Measurements from ENCODE around the gene BOC.

Gene BOC

DNA sequence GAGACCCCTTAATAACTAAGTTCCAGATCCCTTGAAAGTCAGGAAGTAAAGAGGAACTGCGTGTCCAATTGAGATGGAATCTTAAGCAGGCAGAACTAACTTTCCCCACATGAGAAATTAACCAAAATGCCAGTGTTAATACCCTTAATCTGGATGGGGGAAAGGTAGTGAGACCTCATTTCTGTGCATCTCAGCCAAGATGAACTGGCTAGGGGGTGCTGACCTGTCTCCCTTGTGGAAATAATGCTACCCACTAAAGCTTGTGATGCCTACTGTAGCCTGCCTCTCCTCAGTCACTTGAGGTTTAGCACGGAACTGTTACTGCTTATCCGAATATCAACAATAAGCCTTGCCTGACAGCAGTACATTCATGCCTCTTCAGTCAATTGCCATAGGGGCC, 15.1 kb downstream of the BOC start:
- DNase-seq, result no peak

DNA sequence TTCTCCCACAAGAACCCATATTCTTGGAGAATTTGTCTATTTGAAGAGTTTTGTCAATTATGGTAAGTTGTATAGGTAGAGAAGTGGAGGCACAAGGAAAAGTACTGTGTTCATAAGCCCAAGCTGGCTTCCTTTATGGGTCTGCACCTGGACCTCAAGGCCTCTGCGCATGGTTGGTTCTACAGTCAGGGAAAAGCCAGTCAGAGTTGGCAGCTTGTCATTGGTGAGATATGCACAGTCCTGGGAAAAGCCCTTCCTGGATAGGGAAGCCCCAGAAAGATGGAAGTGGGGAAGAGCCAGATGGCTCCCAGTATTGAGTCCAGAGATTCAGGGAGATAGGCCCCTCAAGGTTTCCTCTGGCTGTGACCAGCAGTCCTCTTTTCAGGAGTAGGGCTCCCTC, 15.8 kb downstream of the BOC start:
- DNase-seq, result no peak

DNA sequence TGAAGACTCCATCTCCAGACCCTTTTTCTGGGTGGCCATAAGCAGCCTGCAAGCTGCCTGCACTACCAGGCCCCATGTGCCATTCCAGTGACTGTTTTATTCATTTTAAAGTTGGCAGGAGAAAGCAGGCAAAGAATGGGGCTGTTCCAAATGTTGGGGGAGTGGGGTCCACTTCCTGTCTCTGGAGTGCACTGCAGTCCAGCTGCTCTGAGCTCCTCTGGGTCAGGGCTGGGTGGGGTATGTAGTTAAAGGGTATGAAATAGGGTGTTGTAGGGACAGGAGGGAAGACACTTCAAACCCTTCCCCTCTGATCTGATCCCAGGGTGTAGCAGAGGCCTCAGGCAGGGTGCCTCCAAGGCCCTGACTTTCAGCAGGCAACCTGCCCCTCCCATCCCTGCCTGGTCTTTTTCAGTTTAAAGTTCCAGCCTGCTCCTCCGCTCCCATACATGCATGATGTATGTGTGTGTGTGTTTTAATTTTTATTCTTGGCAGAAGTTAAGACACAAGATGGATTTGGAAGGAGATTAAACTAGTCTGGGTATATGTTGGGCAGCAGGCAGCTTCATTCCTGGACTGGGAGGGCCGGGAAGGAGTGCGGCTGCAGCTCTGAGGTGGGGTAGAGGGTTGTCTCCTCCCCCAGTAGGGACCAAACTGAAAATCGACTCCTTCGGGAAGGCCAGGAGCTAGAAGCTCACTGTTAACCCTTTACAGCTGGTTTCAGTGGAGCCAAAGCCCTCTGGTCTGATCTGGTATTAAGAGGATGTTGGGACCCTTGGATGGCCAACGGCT, 17.3 kb downstream of the BOC start:
- DNase-seq, result no peak

DNA sequence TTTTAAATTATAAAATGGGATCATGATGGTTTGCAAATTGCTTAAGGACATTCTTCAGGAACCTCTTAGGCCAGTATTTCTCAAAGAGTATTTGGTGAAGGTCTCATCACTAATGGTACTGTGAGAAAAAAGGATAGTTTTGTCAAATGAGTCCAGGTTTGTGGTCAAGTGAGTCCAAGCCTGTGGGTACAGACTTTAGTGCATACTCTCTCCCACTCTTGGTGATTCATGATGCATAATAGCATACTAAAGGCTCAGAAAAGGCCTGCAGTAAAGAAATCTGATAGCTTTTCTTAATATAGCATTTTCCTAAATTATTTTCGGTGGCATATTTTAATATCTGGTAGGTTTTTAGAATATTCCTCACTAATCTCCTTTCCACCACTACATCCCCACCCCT, 20.0 kb downstream of the BOC start:
- no peak for DNase-seq

GRCh38 chr3:113231827-113232253, 20.5 kb downstream of the BOC start:
- DNase-seq, result no peak

DNA sequence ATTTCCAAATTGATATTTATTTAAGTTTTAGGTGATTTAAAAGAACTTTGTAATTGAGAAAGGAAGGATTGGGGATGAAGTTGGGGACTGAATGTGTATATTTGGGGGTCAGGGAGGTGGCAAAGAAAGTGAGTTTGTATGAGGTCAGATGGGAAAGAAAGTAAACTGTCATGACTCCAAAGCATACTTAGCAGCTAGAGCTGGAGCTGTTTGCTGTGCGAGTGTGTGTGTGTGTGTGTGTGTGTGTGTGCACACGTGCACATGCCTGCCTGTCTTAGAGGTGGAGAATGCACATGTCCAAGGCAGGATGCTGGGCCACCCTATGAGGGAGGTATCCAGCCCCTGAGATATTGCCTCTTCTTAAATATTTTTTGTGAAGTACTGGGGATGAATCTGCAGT, 21.0 kb downstream of the BOC start:
- DNase-seq, result no peak

DNA sequence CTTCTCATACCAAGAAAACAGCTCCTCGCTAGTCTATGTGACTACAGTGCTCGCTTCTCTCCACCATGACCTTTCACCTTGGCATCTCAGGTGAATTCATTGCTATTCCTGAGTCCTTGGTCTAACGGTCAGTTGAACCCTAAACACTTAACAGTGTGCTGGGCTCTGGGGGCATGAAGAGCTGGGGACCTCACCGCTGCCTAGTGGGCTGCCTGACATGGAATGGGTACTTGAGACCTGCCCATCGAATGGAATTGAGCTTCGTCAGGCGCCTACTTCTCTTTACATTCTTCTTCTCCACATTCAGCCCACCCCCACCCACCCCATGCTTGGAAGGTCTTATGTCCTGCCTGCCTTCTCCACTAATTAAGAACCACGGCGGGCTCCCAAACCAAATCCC, 22.1 kb downstream of the BOC start:
- no peak for DNase-seq

DNA sequence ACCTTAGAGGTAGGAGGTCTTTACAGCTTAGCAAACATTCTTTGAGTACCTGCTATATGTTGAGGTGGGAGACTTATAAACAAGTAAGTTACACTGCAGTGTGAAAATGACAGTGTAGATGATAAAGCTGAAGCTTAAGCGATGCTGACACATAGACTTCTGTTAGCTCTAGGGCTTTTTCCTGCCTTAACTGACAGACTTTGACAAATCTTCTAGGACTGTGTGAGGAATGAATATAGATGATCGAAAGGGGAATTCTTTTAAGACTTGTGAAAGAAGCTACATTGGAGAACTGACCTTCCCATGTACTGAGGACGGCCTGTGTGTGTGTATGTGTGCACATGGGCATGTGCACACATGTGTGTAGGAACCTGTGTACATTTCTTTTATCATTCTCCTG, 22.7 kb downstream of the BOC start:
- no peak for DNase-seq

DNA sequence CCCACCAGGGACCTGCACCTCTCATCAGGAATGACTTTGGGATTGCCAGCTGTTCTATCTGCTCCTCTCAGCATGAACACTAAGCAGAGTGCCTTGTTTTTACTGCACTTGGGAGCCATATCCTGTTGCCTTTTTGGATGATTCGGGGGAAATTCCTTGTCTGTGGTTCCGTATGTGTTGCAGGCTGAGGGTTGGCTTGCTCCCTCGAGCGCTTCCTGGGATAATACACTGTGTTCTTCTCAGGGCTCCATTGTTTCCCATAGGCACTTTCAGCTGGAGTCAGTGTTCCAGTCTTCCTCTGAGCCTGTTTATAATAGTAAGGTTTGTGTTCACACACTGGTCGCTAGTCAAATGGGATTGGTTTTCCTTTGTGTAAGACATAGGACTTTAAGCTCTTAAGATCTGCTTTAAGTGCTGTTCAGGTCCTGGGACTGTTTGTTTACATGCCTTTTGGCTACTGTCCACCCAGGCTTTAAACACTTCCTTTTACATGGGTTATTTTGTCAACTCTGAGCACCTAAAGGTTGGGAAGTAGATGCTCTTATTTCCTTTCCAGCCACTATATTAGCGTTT, 23.4 kb downstream of the BOC start:
- DNase-seq, result no peak

DNA sequence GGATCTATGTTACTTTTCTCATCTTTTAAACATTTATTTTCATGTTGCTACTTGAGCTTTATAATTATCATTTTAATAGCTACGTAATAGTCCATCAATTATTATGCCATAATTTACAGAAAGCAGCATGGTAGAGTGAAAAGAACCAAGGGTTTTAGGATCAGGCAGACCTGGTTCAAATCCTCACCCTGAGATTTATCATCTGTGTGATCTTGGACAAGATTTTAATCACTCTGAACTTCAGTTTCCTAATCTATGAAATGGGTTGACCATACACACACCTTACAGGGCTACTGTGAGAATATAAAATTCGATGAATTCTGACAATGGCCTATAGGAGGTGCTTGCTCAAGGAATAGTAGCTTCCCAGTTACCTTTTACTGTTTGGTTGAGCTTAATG, 27.1 kb downstream of the BOC start:
- no peak for DNase-seq

- DNase-seq, result no peak
These were observed 29.5 kb downstream of the BOC start for GRCh38 chr3:113240841-113241240.

GRCh38 chr3:113241292-113242095, 30.1 kb downstream of the BOC start:
- DNase-seq, result no peak

GRCh38 chr3:113242096-113242581, 30.8 kb downstream of the BOC start:
- no peak for DNase-seq

DNA sequence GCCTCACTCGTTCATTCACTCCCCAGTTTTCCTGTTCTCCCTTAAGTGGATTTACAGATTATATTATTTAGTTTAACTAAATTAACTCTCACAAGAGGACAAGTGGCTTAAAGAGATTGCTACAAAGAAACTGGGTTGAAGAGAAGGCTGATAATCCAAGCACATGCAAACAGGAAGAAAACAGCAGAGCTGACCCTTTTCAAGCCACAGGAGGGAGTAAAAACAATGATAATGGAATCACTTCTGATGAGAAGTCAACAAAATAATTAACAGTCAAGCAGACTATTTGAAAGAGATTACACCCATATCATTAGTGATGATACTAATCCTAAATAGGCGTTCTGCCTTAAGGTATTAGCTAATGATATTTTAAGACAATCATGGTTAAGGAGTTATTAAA, 31.7 kb downstream of the BOC start:
- no peak for DNase-seq

GRCh38 chr3:113243846-113244245, 32.5 kb downstream of the BOC start:
- no peak for DNase-seq

GRCh38 chr3:113245761-113246161, 34.4 kb downstream of the BOC start:
- no peak for DNase-seq

GRCh38 chr3:113247068-113247467, 35.7 kb downstream of the BOC start:
- DNase-seq, result no peak

GRCh38 chr3:113247675-113248458, 36.5 kb downstream of the BOC start:
- DNase-seq, result no peak

- no peak for DNase-seq
These were observed 37.8 kb downstream of the BOC start for GRCh38 chr3:113249111-113249510.

GRCh38 chr3:113249601-113250000, 38.2 kb downstream of the BOC start:
- DNase-seq, result no peak

- no peak for DNase-seq
These were observed 39.2 kb downstream of the BOC start for GRCh38 chr3:113250566-113250965.

DNA sequence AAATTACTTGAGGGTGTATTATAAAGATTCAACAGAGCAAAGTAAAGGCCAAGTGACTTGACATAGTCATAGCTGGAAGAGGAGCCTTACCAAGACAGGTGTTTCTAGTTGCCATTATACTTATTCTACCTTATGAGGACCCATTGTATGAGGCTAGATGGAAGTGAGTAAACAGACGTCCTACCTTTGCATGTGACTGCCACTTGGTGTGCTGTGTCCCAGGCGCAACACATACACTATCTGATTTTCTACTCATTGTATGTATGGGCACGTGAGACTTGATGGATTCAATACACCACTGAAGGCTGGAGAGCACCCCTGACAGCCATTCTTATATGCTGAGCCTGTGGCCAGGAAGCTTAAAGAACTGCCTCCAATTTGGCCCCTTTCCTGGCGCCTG, 40.5 kb downstream of the BOC start:
- DNase-seq, result no peak

DNA sequence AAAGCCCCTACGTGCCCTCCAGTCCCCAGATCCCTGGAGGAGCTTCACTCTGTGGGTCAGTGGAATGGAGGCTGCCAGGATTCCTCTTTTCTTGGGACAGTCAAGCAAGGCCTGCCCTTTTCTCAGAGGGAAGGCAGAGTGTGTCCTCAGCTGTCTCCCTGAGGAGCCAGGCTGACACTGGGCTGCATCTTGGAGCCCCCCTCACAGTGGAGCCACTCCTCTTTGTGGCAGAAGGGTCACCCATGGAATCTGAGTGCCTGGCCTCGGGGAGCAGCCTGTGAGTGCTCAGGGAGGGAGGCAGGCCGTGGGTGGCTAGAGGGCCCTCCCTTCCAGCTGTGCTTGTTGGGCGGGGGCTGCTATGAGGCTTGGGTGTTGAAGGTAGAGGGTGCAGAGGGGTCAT, 41.2 kb downstream of the BOC start:
- DNase-seq, result no peak

Measured in NK-92 treated with Interleukin-12 subunit alpha and Interleukin-12 subunit beta, amount 100 ng/mL, for 24 hours (cell line).